GM15510 (cell line): Measurements from ENCODE around the gene FDX1.

Experiments
- POLR2A ChIP-seq: IDR thresholded peaks from 3 replicates; pipeline ENCODE4 v1.6.1; 2011; ENCODE audit warnings: borderline replicate concordance; ENCODE audit not compliant: insufficient read length; ENCODE audit errors: extremely low read depth

FDX1 gene

GRCh38 chr11:110431051-110431672 lies 1.4 kb downstream of the FDX1 start:
- no peak for TF ChIP-seq POLR2A

- TF ChIP-seq POLR2A = no peak
Measured at GRCh38 chr11:110431674-110432073, 1.9 kb downstream of the FDX1 start.

GRCh38 chr11:110432713-110433392 lies 3.1 kb downstream of the FDX1 start:
- TF ChIP-seq POLR2A = no peak

GRCh38 chr11:110433393-110434333 lies 3.9 kb downstream of the FDX1 start:
- no peak for TF ChIP-seq POLR2A

GRCh38 chr11:110434952-110435779 lies 5.4 kb downstream of the FDX1 start:
- no peak for TF ChIP-seq POLR2A

- no peak for TF ChIP-seq POLR2A
Measured at GRCh38 chr11:110435780-110436717, 6.3 kb downstream of the FDX1 start.

GRCh38 chr11:110438017-110438416 lies 8.3 kb downstream of the FDX1 start:
- TF ChIP-seq POLR2A = no peak

- TF ChIP-seq POLR2A = no peak
Measured at GRCh38 chr11:110445437-110445836, 15.7 kb downstream of the FDX1 start.

GRCh38 chr11:110446061-110446460 lies 16.3 kb downstream of the FDX1 start:
- TF ChIP-seq POLR2A = no peak

GRCh38 chr11:110446594-110446993 lies 16.8 kb downstream of the FDX1 start:
- TF ChIP-seq POLR2A = no peak

GRCh38 chr11:110447343-110447742 lies 17.6 kb downstream of the FDX1 start:
- no peak for TF ChIP-seq POLR2A

GRCh38 chr11:110447897-110448745 lies 18.4 kb downstream of the FDX1 start:
- TF ChIP-seq POLR2A = no peak
